ENCODE results near the gene RAB26.

GRCh38 chr16:2145843-2146242, 2.6 kb upstream of the RAB26 start:
- TF ChIP-seq CTCF (optimal IDR thresholded peaks at IDR 0.05 in 1 of 3, IDR thresholded peaks at IDR 0.05 in 1 of 3, conservative IDR thresholded peaks at IDR 0.05 in 1 of 3; ENCODE audit: extremely low read depth in 1 of 3, insufficient read depth in 2 of 3, low read length in 3 of 3) (no peak), EZH2 (IDR thresholded peaks at IDR 0.05; ENCODE audit: low read length) (no peak)
